Measurements from ENCODE around the gene NRXN3. TPM values are rescaled to one million over a fixed set of nuclear protein-coding genes. Genes with fewer than 3 reads are reported as not detected.

The NRXN3 gene
- total and polyA plus RNA-seq, 2 experiments from 2014 or later: 0.08 to 0.11 TPM

- Histone ChIP-seq H3K27me3 (replicated peaks; ENCODE audit: insufficient read depth) (no peaks in the 10 kb centered on the region), H3K4me3 (no peak overlapping the region), H3K9me3 (ENCODE audit: low read depth) (no peaks in the 10 kb centered on the region), H3K9ac (no peak overlapping the region), H3K79me2 (ENCODE audit: insufficient read depth) (no peaks in the 10 kb centered on the region), H3K36me3 (ENCODE audit: low read depth) (no peaks in the 10 kb centered on the region), H3K9me2 (ENCODE audit: insufficient read depth) (no peaks in the 10 kb centered on the region), H3F3A (ENCODE audit: insufficient read depth) (no peaks in the 10 kb centered on the region), H4K20me1 (ENCODE audit: insufficient read depth) (no peaks in the 10 kb centered on the region), H3K27ac (no peak overlapping the region), H2AFZ (no peak overlapping the region), H3K4me2 (ENCODE audit: unreplicated experiment) (no peak overlapping the region), H3K4me1 (ENCODE audit: insufficient read depth) (no peaks in the 10 kb centered on the region)
- WGBS, 2 experiments (ENCODE audit: low coverage in 1 of 2, low lambda C conversion rate in 2 of 2, missing lambda C conversion rate in 2 of 2): 12% methylated on average over 15 of the region's 15 CpGs
- in situ Hi-C loops (cut with MboI): no loop called here
- DNase-seq: peak; percentile 71
- TF ChIP-seq EZH2 (IDR thresholded peaks at IDR 0.05; ENCODE audit: insufficient read depth, poor library complexity, severe bottlenecking) (no peak), EZH2phosphoT487 (IDR thresholded peaks at IDR 0.05; ENCODE audit: insufficient read depth, low read depth) (no peak)
These were observed 12.4 kb upstream of the NRXN3 start for GRCh38 chr14:78157494-78158437.

- Histone ChIP-seq H3K4me1 (ENCODE audit: insufficient read depth) (no peaks in the 10 kb centered on the region), H2AFZ (no peak overlapping the region), H3K9ac (no peak overlapping the region), H3K27me3 (replicated peaks; ENCODE audit: insufficient read depth) (no peaks in the 10 kb centered on the region), H3K9me2 (ENCODE audit: insufficient read depth) (no peaks in the 10 kb centered on the region), H3K9me3 (ENCODE audit: low read depth) (no peaks in the 10 kb centered on the region), H3K27ac (no peak overlapping the region), H3K4me2 (ENCODE audit: unreplicated experiment) (no peak overlapping the region), H3F3A (ENCODE audit: insufficient read depth) (no peaks in the 10 kb centered on the region), H3K36me3 (ENCODE audit: low read depth) (no peaks in the 10 kb centered on the region), H3K4me3 (no peak overlapping the region), H4K20me1 (ENCODE audit: insufficient read depth) (no peaks in the 10 kb centered on the region), H3K79me2 (ENCODE audit: insufficient read depth) (no peaks in the 10 kb centered on the region)
- no peak for TF ChIP-seq EZH2 (IDR thresholded peaks at IDR 0.05; ENCODE audit: insufficient read depth, poor library complexity, severe bottlenecking)
- no peak for TF ChIP-seq EZH2phosphoT487 (IDR thresholded peaks at IDR 0.05; ENCODE audit: insufficient read depth, low read depth)
- 20 to 26% methylated on average over 5 of the region's 5 CpGs for WGBS, 2 experiments (ENCODE audit: low coverage in 1 of 2, low lambda C conversion rate in 2 of 2, missing lambda C conversion rate in 2 of 2)
- peak; percentile 2 for DNase-seq
- in situ Hi-C loops (cut with MboI): no loop called here
These were observed 8.0 kb upstream of the NRXN3 start for GRCh38 chr14:78162202-78162601.

- Histone ChIP-seq H3K79me2 (ENCODE audit: insufficient read depth) (no peaks in the 10 kb centered on the region), H3K36me3 (ENCODE audit: low read depth) (no peaks in the 10 kb centered on the region), H3K4me3 (no peak overlapping the region), H3K9me2 (ENCODE audit: insufficient read depth) (no peaks in the 10 kb centered on the region), H4K20me1 (ENCODE audit: insufficient read depth) (no peaks in the 10 kb centered on the region), H3K4me1 (ENCODE audit: insufficient read depth) (no peaks in the 10 kb centered on the region), H3K9me3 (ENCODE audit: low read depth) (no peaks in the 10 kb centered on the region), H2AFZ (no peak overlapping the region), H3K27me3 (replicated peaks; ENCODE audit: insufficient read depth) (no peaks in the 10 kb centered on the region), H3F3A (ENCODE audit: insufficient read depth) (no peaks in the 10 kb centered on the region), H3K9ac (no peak overlapping the region), H3K27ac (no peak overlapping the region), H3K4me2 (ENCODE audit: unreplicated experiment) (no peak overlapping the region)
- DNase-seq: peak; percentile 38
- WGBS, 2 experiments (ENCODE audit: low coverage in 1 of 2, low lambda C conversion rate in 2 of 2, missing lambda C conversion rate in 2 of 2): 4 to 6% methylated on average over 8 of the region's 8 CpGs
- in situ Hi-C loops (cut with MboI): no loop called here
- no peak for TF ChIP-seq EZH2 (IDR thresholded peaks at IDR 0.05; ENCODE audit: insufficient read depth, poor library complexity, severe bottlenecking)
- no peak for TF ChIP-seq EZH2phosphoT487 (IDR thresholded peaks at IDR 0.05; ENCODE audit: insufficient read depth, low read depth)
These were observed 5.8 kb upstream of the NRXN3 start for GRCh38 chr14:78164226-78164853.

- no peak overlapping the region for H3K4me2 ChIP-seq (ENCODE audit: unreplicated experiment)
- no peaks in the 10 kb centered on the region for H3K9me2 ChIP-seq (ENCODE audit: insufficient read depth)
- H3K79me2 ChIP-seq (ENCODE audit: insufficient read depth): no peaks in the 10 kb centered on the region
- no peaks in the 10 kb centered on the region for H3K9me3 ChIP-seq (ENCODE audit: low read depth)
- TF ChIP-seq EZH2phosphoT487 (IDR thresholded peaks at IDR 0.05; ENCODE audit: insufficient read depth, low read depth) (no peak), EZH2 (IDR thresholded peaks at IDR 0.05; ENCODE audit: insufficient read depth, poor library complexity, severe bottlenecking) (no peak)
- no peaks in the 10 kb centered on the region for H4K20me1 ChIP-seq (ENCODE audit: insufficient read depth)
- no peak overlapping the region for H3K27ac ChIP-seq
- H3K9ac ChIP-seq: no peak overlapping the region
- in situ Hi-C loops (cut with MboI): no loop called here
- no peak overlapping the region for H2AFZ ChIP-seq
- H3K4me3 ChIP-seq: no peak overlapping the region
- H3K36me3 ChIP-seq (ENCODE audit: low read depth): no peaks in the 10 kb centered on the region
- H3F3A ChIP-seq (ENCODE audit: insufficient read depth): no peaks in the 10 kb centered on the region
- H3K4me1 ChIP-seq (ENCODE audit: insufficient read depth): no peaks in the 10 kb centered on the region
- no peak for DNase-seq
- no peaks in the 10 kb centered on the region for H3K27me3 ChIP-seq (replicated peaks; ENCODE audit: insufficient read depth)
- 37 to 44% methylated on average over 7 of the region's 7 CpGs for whole genome bisulfite sequencing, 2 experiments (ENCODE audit: low coverage in 1 of 2, low lambda C conversion rate in 2 of 2, missing lambda C conversion rate in 2 of 2)
These were observed 2.3 kb downstream of the NRXN3 start for GRCh38 chr14:78172428-78172827.
